GM12872 (cell line): Measurements from ENCODE around the gene HNRNPL.

Source experiments
- CTCF ChIP-seq: IDR thresholded peaks from 3 replicates; pipeline ENCODE4 v1.5.1; 2011; ENCODE audit warnings: low read depth, mild to moderate bottlenecking, low read length, moderate library complexity; ENCODE audit not compliant: insufficient read depth

Gene HNRNPL

GRCh38 chr19:38849860-38850435 lies at the start of gene HNRNPL:
Gene HNRNPL (minus strand): TSS chr19:38849986. CDS start chr19:38849966, 20 bp downstream.
- TF ChIP-seq CTCF: peak; percentile 27; the same call in 1 of the 3 replicates

- TF ChIP-seq CTCF: no peak
These were observed 49.1 kb upstream of the HNRNPL start for GRCh38 chr19:38898788-38899446.

- no peak for TF ChIP-seq CTCF
These were observed 45.2 kb upstream of the HNRNPL start for GRCh38 chr19:38894968-38895367.

- TF ChIP-seq CTCF: no peak
These were observed 43.6 kb upstream of the HNRNPL start for GRCh38 chr19:38893341-38893771.

- TF ChIP-seq CTCF: no peak
These were observed 43.1 kb upstream of the HNRNPL start for GRCh38 chr19:38892841-38893240.

- no peak for TF ChIP-seq CTCF
These were observed 42.0 kb upstream of the HNRNPL start for GRCh38 chr19:38891771-38892170.

- TF ChIP-seq CTCF: no peak
These were observed 40.9 kb upstream of the HNRNPL start for GRCh38 chr19:38890686-38891085.
